ENCODE data around the gene KIAA1328. TPM values are rescaled to one million over a fixed set of nuclear protein-coding genes. Genes with fewer than 3 reads are reported as not detected.

KIAA1328 gene
- total RNA-seq, 1 experiment from 2014 or later: 10.2 TPM

GRCh38 chr18:36977121-36977520 lies 148.2 kb downstream of the KIAA1328 start:
- no peak for DNase-seq
- no peak overlapping the region for H3K4me3 Mint-ChIP-seq (ENCODE audit: low read depth, unreplicated experiment)
- H3K4me1 Mint-ChIP-seq (ENCODE audit: low read depth, unreplicated experiment): no peaks in the 10 kb centered on the region
- H3K27me3 Mint-ChIP-seq (ENCODE audit: unreplicated experiment): no peaks in the 10 kb centered on the region
- H3K36me3 Mint-ChIP-seq (ENCODE audit: insufficient read depth, unreplicated experiment): no peaks in the 10 kb centered on the region
- TF ChIP-seq CTCF (IDR thresholded peaks at IDR 0.05; ENCODE audit: unreplicated experiment): no peak
- BruUV-seq (replicated peaks): no TSS peak
- H3K27ac Mint-ChIP-seq (ENCODE audit: unreplicated experiment): no peak overlapping the region
- H3K9me3 Mint-ChIP-seq (ENCODE audit: low read depth, unreplicated experiment): no peaks in the 10 kb centered on the region
- CTCF ChIA-PET: no interaction called here
- intact Hi-C loops (cut with micrococcal nuclease; ENCODE audit: unreplicated experiment): no loop called here

GRCh38 chr18:36993068-36993467 lies 164.1 kb downstream of the KIAA1328 start:
- Mint-ChIP-seq H3K27me3 (ENCODE audit: unreplicated experiment) (no peaks in the 10 kb centered on the region), H3K27ac (ENCODE audit: unreplicated experiment) (no peak overlapping the region)

GRCh38 chr18:37006742-37007141 lies 177.8 kb downstream of the KIAA1328 start:
- CTCF ChIA-PET: no interaction called here
- H3K9me3 Mint-ChIP-seq (ENCODE audit: low read depth, unreplicated experiment): peaks cover 3% of the 10 kb centered on the region
- no peaks in the 10 kb centered on the region for H3K36me3 Mint-ChIP-seq (ENCODE audit: insufficient read depth, unreplicated experiment)
- intact Hi-C loops (cut with micrococcal nuclease; ENCODE audit: unreplicated experiment): no loop called here
- H3K27ac Mint-ChIP-seq (ENCODE audit: unreplicated experiment): no peak overlapping the region
- H3K4me3 Mint-ChIP-seq (ENCODE audit: low read depth, unreplicated experiment): no peak overlapping the region
- DNase-seq: no peak
- TF ChIP-seq CTCF (IDR thresholded peaks at IDR 0.05; ENCODE audit: unreplicated experiment): no peak
- BruUV-seq (replicated peaks): no TSS peak
- H3K4me1 Mint-ChIP-seq (ENCODE audit: low read depth, unreplicated experiment): no peaks in the 10 kb centered on the region
- H3K27me3 Mint-ChIP-seq (ENCODE audit: unreplicated experiment): no peaks in the 10 kb centered on the region

More at GRCh38 chr18:36993068-36993467, 164.1 kb downstream of the KIAA1328 start:
- no peak for TF ChIP-seq CTCF (IDR thresholded peaks at IDR 0.05; ENCODE audit: unreplicated experiment)
- H3K9me3 Mint-ChIP-seq (ENCODE audit: low read depth, unreplicated experiment): no peaks in the 10 kb centered on the region
- DNase-seq: no peak
- intact Hi-C loops (cut with micrococcal nuclease; ENCODE audit: unreplicated experiment): no loop called here
- H3K4me1 Mint-ChIP-seq (ENCODE audit: low read depth, unreplicated experiment): no peaks in the 10 kb centered on the region
- H3K36me3 Mint-ChIP-seq (ENCODE audit: insufficient read depth, unreplicated experiment): no peaks in the 10 kb centered on the region
- no peak overlapping the region for H3K4me3 Mint-ChIP-seq (ENCODE audit: low read depth, unreplicated experiment)
- CTCF ChIA-PET: interaction anchor here (0.6 kb wide), 1 partner anchor 1919 kb away, joined by 3 read pairs; no protein-coding TSS in a partner anchor
- BruUV-seq (replicated peaks): no TSS peak

GRCh38 chr18:37012452-37012851 lies 183.5 kb downstream of the KIAA1328 start:
- Mint-ChIP-seq H3K4me3 (ENCODE audit: low read depth, unreplicated experiment) (no peak overlapping the region), H3K4me1 (ENCODE audit: low read depth, unreplicated experiment) (no peaks in the 10 kb centered on the region), H3K9me3 (ENCODE audit: low read depth, unreplicated experiment) (peaks cover 5% of the 10 kb centered on the region), H3K27me3 (ENCODE audit: unreplicated experiment) (no peaks in the 10 kb centered on the region), H3K27ac (ENCODE audit: unreplicated experiment) (no peak overlapping the region), H3K36me3 (ENCODE audit: insufficient read depth, unreplicated experiment) (no peaks in the 10 kb centered on the region)
- DNase-seq: no peak
- CTCF ChIA-PET: no interaction called here
- no peak for TF ChIP-seq CTCF (IDR thresholded peaks at IDR 0.05; ENCODE audit: unreplicated experiment)
- no TSS peak for BruUV-seq (replicated peaks)
- intact Hi-C loops (cut with micrococcal nuclease; ENCODE audit: unreplicated experiment): no loop called here

All from Calu3 (cell line).